Panc1 (cell line): ENCODE results near the gene CAMK2B. TPM values are rescaled to one million over a fixed set of nuclear protein-coding genes. Genes with fewer than 3 reads are reported as not detected.

ENCODE experiments used
- ATAC-seq: fragments of 200-7000 bp; cut with Tn5 transposase; 2 replicates; pipeline ENCODE4 v1.9.1; 2020; ENCODE audit warnings: mild to moderate bottlenecking, moderate library complexity
- BruUV-seq: library from RNA; stranded (reverse); fragments of 400-500 nt; replicated peaks from 2 replicates; lab custom pipeline; 2021; lab: Mats Ljungman, UMichigan
- CTCF ChIA-PET: fragments of 300-600 bp; sonication (Branson Sonifier 250); formaldehyde crosslinking; loops from one replicate; lab custom pipeline; 2022; ENCODE audit warnings: antibody characterized with exemption; lab: Charles Lee
- POLR2A ChIA-PET: fragments of 300-600 bp; sonication (Branson Sonifier 250); formaldehyde crosslinking; loops from one replicate; lab custom pipeline; 2022; ENCODE audit warnings: antibody characterized with exemption; lab: Charles Lee
- DNase-seq: peaks from one replicate; pipeline ENCODE4 v3.0.0-alpha.2; 2010; ENCODE audit warnings: low read depth, low spot score
- H3K27ac ChIP-seq: 2 replicates; pipeline ENCODE4 v1.5.1; 2011; ENCODE audit warnings: mild to moderate bottlenecking, low read length, inconsistent platforms
- H3K27me3 ChIP-seq: fragments of 200-500 bp; sonication (Bioruptor generic); 2 replicates; pipeline ENCODE4 v1.6.0; 2014; ENCODE audit warnings: low read length, inconsistent platforms; ENCODE audit not compliant: control insufficient read depth, insufficient read depth
- H3K36me3 ChIP-seq: fragments of 200-500 bp; sonication (Bioruptor generic); 2 replicates; pipeline ENCODE4 v1.5.1; 2014; ENCODE audit warnings: inconsistent platforms, mild to moderate bottlenecking, low read length, moderate library complexity; ENCODE audit not compliant: control insufficient read depth, insufficient read depth
- H3K4me1 ChIP-seq: 2 replicates; pipeline ENCODE4 v1.5.1; 2011; ENCODE audit warnings: inconsistent platforms, mild to moderate bottlenecking, low read length, moderate library complexity; ENCODE audit not compliant: control insufficient read depth, insufficient read depth
- H3K4me3 ChIP-seq, 2 experiments: 2 replicates each; pipeline ENCODE4 v1.5.1; 2011 to 2012; ENCODE audit warnings: low read depth in 2 of 2, low read length in 2 of 2, mild to moderate bottlenecking in 2 of 2, inconsistent platforms in 1 of 2, moderate library complexity in 1 of 2
- H3K9me3 ChIP-seq: fragments of 200-500 bp; sonication (Bioruptor generic); 2 replicates; pipeline ENCODE4 v1.5.1; 2014; ENCODE audit warnings: low read depth, mild to moderate bottlenecking, inconsistent platforms, low read length, moderate library complexity; ENCODE audit not compliant: control insufficient read depth, insufficient read depth
- CTCF ChIP-seq: fragments of 450-650 bp; IDR thresholded peaks from 2 replicates; pipeline ENCODE4 v1.5.1; 2017; ENCODE audit warnings: mild to moderate bottlenecking
- POLR2AphosphoS5 ChIP-seq: IDR thresholded peaks from 2 replicates; pipeline ENCODE4 v1.6.1; 2012; ENCODE audit warnings: mild to moderate bottlenecking, low read depth, low read length, moderate library complexity
- SIN3A ChIP-seq: IDR thresholded peaks from 2 replicates; pipeline ENCODE4 v1.6.1; 2012; ENCODE audit warnings: low read depth, mild to moderate bottlenecking, low read length, moderate library complexity, borderline replicate concordance; ENCODE audit not compliant: insufficient read depth
- TCF7L2 ChIP-seq: IDR thresholded peaks from 2 replicates; pipeline ENCODE4 v1.6.1; 2011; ENCODE audit warnings: mild to moderate bottlenecking, low read depth, low read length, inconsistent platforms
- in situ Hi-C: cut with HindIII; loops from 2 replicates; pipeline ENCODE4 v1.10.0; 2016; ENCODE audit warnings: low sequenced_read_pairs, low pct_unique_long_range_greater_than_20kb
- intact Hi-C: fragments of 100-400 bp; cut with micrococcal nuclease; formaldehyde crosslinking; loops from one replicate; pipeline ENCODE4 v1.10.0; 2022; ENCODE audit not compliant: unreplicated experiment
- total RNA-seq: library from RNA; stranded (reverse); gene quantifications from one replicate; pipeline ENCODE4 v1.2.1, GENCODE V29; 2021; ENCODE audit not compliant: unreplicated experiment
- TF ChIP-seq, protein P1 (sequence below), 2 experiments: IDR thresholded peaks; 2 replicates each; pipeline ENCODE4 v1.6.1; 2011 to 2012; ENCODE audit warnings: low read depth in 2 of 2, control low read depth in 1 of 2, low read length in 1 of 2, mild to moderate bottlenecking in 1 of 2, moderate library complexity in 1 of 2; ENCODE audit not compliant: insufficient read depth in 1 of 2

Gene CAMK2B
- total RNA-seq, 1 experiment from 2014 or later: 0.26 TPM

DNA sequence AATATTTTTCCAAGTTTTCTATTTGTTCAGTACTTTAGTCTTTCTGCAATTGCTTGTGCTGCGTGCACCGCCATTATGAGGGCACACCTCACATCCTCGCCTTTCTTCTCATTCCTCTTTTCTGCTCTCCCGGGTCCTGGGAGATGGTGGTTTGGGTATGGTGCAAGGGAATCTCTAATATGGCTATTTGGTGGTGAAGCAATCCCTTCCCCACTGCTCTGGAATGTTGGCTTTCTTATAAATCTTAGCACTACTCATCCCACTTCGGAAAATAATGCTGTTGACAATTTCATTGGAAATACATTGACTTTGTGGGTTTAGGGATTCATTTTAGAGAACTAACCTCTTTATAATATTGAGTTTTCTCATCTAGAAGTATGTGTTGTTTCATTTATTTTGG is 134.2 kb downstream of the CAMK2B start:
- no peaks in the 10 kb centered on the region for H3K36me3 ChIP-seq
- no TSS peak for BruUV-seq
- POLR2A ChIA-PET: no interaction called here
- H3K4me1 ChIP-seq: no peaks in the 10 kb centered on the region
- CTCF ChIA-PET: no interaction called here
- TF ChIP-seq, protein P1, sequence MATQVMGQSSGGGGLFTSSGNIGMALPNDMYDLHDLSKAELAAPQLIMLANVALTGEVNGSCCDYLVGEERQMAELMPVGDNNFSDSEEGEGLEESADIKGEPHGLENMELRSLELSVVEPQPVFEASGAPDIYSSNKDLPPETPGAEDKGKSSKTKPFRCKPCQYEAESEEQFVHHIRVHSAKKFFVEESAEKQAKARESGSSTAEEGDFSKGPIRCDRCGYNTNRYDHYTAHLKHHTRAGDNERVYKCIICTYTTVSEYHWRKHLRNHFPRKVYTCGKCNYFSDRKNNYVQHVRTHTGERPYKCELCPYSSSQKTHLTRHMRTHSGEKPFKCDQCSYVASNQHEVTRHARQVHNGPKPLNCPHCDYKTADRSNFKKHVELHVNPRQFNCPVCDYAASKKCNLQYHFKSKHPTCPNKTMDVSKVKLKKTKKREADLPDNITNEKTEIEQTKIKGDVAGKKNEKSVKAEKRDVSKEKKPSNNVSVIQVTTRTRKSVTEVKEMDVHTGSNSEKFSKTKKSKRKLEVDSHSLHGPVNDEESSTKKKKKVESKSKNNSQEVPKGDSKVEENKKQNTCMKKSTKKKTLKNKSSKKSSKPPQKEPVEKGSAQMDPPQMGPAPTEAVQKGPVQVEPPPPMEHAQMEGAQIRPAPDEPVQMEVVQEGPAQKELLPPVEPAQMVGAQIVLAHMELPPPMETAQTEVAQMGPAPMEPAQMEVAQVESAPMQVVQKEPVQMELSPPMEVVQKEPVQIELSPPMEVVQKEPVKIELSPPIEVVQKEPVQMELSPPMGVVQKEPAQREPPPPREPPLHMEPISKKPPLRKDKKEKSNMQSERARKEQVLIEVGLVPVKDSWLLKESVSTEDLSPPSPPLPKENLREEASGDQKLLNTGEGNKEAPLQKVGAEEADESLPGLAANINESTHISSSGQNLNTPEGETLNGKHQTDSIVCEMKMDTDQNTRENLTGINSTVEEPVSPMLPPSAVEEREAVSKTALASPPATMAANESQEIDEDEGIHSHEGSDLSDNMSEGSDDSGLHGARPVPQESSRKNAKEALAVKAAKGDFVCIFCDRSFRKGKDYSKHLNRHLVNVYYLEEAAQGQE (IDR thresholded peaks at IDR 0.05; ENCODE audit: insufficient read depth in 1 of 2, low read depth in 2 of 2, low read length in 1 of 2): no peak
- TF ChIP-seq CTCF: no peak
- TF ChIP-seq SIN3A: no peak
- no peak for TF ChIP-seq POLR2AphosphoS5
- no peak for TF ChIP-seq TCF7L2
- ATAC-seq (no peak), DNase-seq (no peak)
- H3K9me3 ChIP-seq: no peaks in the 10 kb centered on the region
- H3K4me3 ChIP-seq: no peak overlapping the region
- no peak overlapping the region for H3K27ac ChIP-seq
- intact Hi-C loops: no loop called here
- H3K27me3 ChIP-seq: no peaks in the 10 kb centered on the region
- in situ Hi-C loops: no loop called here

GRCh38 chr7:44189993-44190872 is 135.2 kb downstream of the CAMK2B start:
- Histone ChIP-seq H3K9me3 (no peaks in the 10 kb centered on the region), H3K4me1 (peaks cover 2% of the 10 kb centered on the region), H3K27ac (no peak overlapping the region), H3K4me3 (no peak overlapping the region), H3K36me3 (no peaks in the 10 kb centered on the region), H3K27me3 (no peaks in the 10 kb centered on the region)
- DNase-seq (no peak), ATAC-seq (no peak)
- TF ChIP-seq SIN3A (no peak), CTCF (no peak)
- BruUV-seq: no TSS peak
- in situ Hi-C loops: no loop called here
- POLR2A ChIA-PET: no interaction called here
- CTCF ChIA-PET: interaction anchor here (0.6 kb wide), 1 partner anchor 53 kb away, joined by 3 read pairs; no protein-coding TSS in a partner anchor
- intact Hi-C loops: no loop called here
